ENCODE results near the gene WDR45B.

- no peak for TF ChIP-seq CTCF (IDR thresholded peaks at IDR 0.05; ENCODE audit: low read depth, low read length)
- no peak for TF ChIP-seq EZH2phosphoT487 (IDR thresholded peaks at IDR 0.05; ENCODE audit: low read depth)
Observed at GRCh38 chr17:82594571-82594970, 53.7 kb downstream of the WDR45B start.

Measured in OCI-LY3 (cell line).